RWPE1 (cell line): ENCODE data around the gene BCLAF3.

ENCODE experiments used
- CTCF ChIA-PET: fragments of 350-600 bp; sonication (Branson Sonifier 250); formaldehyde crosslinking; extraction: SDS; loops from one replicate; lab custom pipeline; 2021; lab: Yijun Ruan, JAX
- POLR2A ChIA-PET: fragments of 400-600 bp; formaldehyde crosslinking; extraction: SDS; loops from one replicate; lab custom pipeline; 2020; ENCODE audit warnings: antibody characterized with exemption; ENCODE audit not compliant: low non-redundant PET; lab: Yijun Ruan, JAX
- DNase-seq: peaks from one replicate; pipeline ENCODE4 v3.0.0; 2012; ENCODE audit warnings: low spot score
- H3K27ac ChIP-seq: fragments of 450-650 bp; 2 replicates; pipeline ENCODE4 v1.5.1; 2017
- TF ChIP-seq, protein P1 (sequence below): fragments of 450-650 bp; conservative IDR thresholded peaks from 2 replicates; pipeline ENCODE4 v1.5.1; 2017; ENCODE audit warnings: low read depth, mild to moderate bottlenecking

Gene BCLAF3

DNA sequence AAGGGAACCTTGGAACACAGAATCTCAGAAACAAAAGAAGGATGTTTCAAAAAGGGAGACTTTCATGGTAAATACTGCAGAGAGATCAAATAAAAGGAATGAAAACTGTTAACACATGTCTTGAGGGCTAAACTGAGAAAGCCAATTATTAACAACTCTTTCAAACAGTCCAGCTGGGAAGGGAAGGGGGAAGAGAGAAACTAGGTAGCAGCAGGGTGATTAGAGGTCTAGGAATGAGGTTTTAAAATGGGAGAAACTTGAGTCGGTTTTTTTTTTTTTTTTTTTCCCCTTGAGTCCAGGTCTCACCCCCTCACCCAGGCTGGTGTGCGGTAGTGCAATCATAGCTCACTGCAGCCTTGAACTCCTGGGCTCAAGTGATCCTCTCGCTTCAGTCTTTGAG is 4.3 kb downstream of the BCLAF3 start:
- TF ChIP-seq, protein P1, sequence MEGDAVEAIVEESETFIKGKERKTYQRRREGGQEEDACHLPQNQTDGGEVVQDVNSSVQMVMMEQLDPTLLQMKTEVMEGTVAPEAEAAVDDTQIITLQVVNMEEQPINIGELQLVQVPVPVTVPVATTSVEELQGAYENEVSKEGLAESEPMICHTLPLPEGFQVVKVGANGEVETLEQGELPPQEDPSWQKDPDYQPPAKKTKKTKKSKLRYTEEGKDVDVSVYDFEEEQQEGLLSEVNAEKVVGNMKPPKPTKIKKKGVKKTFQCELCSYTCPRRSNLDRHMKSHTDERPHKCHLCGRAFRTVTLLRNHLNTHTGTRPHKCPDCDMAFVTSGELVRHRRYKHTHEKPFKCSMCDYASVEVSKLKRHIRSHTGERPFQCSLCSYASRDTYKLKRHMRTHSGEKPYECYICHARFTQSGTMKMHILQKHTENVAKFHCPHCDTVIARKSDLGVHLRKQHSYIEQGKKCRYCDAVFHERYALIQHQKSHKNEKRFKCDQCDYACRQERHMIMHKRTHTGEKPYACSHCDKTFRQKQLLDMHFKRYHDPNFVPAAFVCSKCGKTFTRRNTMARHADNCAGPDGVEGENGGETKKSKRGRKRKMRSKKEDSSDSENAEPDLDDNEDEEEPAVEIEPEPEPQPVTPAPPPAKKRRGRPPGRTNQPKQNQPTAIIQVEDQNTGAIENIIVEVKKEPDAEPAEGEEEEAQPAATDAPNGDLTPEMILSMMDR = no peak
- CTCF ChIA-PET = no interaction called here
- no peak overlapping the region for H3K27ac ChIP-seq
- POLR2A ChIA-PET = interaction anchor here (0.6 kb wide), 1 partner anchor 12 kb away, joined by 4 read pairs; no protein-coding TSS in a partner anchor
- no peak for DNase-seq

DNA sequence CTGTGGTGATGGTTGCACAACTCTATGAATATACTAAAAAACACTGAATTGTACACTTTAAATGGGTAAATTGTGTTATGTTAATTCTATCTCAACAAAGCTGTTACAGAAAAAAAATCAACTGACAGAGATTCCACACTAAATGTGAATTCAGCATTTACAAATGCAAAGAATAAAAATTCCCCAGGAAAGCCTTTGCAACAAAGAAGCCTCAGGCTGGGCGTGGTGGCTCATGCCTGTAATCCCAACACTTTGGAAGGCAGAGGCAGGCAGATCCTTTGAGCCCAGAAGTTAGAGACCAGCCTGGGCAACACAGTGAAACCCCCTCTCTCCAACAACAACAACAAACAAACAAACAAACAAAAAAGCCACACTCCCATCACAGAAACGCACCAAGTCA is 8.9 kb downstream of the BCLAF3 start:
- no peak for DNase-seq
- ChIA-PET POLR2A (interaction anchor here (0.6 kb wide), 1 partner anchor 109 kb away, joined by 5 read pairs; no protein-coding TSS in a partner anchor), CTCF (no interaction called here)
- TF ChIP-seq, protein P1 = no peak
- no peak overlapping the region for H3K27ac ChIP-seq

DNA sequence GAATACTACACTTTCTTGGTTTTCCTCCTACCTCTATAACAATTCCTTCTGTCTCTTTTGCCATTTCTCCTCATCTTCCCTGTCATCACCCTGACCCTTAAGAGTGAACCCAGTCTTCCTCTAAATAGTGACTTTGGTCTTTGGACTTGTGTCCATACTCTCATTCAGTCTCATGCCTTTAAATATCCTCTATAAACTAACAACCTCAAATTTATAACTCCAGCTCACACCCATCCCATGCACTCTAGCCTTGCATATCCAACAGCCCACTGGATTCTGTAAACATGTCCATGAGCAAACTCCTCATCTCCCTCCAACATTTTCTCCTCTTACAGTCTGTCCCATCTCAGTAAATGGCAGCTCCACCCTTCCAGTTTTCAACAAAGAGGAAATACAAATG is 15.0 kb downstream of the BCLAF3 start:
- ChIA-PET CTCF (no interaction called here), POLR2A (no interaction called here)
- no peak overlapping the region for H3K27ac ChIP-seq
- DNase-seq = no peak
- TF ChIP-seq, protein P1 = no peak

DNA sequence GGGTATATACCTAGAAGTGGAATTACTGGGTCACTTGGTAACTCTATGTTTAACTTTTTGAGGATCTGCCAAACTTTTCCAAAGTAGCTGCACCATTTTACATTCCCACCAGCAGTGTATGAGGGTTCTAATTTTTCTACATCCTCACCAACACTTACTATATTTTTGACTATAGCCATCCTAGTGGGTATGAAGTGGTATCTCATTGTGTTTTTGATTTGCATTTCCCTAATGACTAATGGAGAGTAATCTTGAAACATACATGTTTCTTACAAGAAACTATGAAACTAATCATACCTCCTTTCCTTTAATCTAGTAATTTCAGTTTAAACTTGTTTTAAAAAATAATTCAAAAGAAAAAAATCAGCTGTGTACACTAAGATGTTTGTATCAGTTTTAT is 17.9 kb downstream of the BCLAF3 start:
- DNase-seq = no peak
- CTCF ChIA-PET = interaction anchor here (0.8 kb wide), 1 partner anchor 18 kb away, joined by 3 read pairs; no protein-coding TSS in a partner anchor
- TF ChIP-seq, protein P1 = no peak
- POLR2A ChIA-PET = no interaction called here
- no peak overlapping the region for H3K27ac ChIP-seq

DNA sequence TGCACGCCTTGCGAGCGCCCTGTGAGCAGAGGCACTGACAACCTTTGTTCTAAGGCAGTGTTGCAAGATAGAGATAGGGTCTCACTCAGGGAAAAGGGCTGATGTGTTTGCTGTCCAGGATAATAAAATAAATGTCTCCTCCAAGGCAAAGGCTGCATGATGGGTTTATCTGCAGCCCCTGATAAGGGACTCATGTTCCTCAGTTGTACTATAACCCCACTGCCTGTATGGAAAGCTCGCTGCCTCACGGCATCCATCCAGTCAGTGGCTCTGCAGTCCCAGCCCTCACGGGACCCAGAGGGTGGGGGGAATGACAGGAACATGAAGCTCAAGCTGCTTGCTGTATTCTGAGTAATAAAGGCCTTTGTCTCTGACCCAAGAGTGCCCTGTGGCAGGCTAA is 22.6 kb downstream of the BCLAF3 start:
- no peak overlapping the region for H3K27ac ChIP-seq
- no peak for DNase-seq
- ChIA-PET CTCF (interaction anchor here (0.7 kb wide), 1 partner anchor 150 kb away, joined by 3 read pairs; no protein-coding TSS in a partner anchor), POLR2A (no interaction called here)
- TF ChIP-seq, protein P1 = no peak

DNA sequence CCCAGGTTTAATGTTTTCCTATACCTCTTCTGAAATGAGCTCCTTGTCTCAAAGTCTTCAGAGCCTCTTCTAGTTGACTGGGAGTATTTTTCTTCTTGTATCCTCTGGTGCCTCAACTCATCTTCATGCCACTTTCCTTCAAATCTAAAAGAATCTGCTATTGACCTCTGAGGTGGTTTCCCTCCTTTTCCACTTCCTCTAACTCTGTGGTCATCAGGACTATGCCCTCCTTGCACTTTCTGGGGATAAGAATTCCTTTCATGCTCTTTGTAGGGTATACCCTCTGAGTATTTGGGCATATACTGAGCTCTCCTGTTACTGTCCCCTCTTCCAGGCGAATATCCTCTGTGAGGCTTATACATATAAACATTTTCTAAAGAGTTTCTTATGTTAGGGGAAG is 24.8 kb downstream of the BCLAF3 start:
- no peak overlapping the region for H3K27ac ChIP-seq
- DNase-seq = no peak
- POLR2A ChIA-PET = no interaction called here
- CTCF ChIA-PET = no interaction called here
- TF ChIP-seq, protein P1 = no peak
